ENCODE results near the gene FOXJ1. TPM values are rescaled to one million over a fixed set of nuclear protein-coding genes. Genes with fewer than 3 reads are reported as not detected.

Gene FOXJ1
- total RNA-seq, 1 experiment from 2014 or later: not detected

DNA sequence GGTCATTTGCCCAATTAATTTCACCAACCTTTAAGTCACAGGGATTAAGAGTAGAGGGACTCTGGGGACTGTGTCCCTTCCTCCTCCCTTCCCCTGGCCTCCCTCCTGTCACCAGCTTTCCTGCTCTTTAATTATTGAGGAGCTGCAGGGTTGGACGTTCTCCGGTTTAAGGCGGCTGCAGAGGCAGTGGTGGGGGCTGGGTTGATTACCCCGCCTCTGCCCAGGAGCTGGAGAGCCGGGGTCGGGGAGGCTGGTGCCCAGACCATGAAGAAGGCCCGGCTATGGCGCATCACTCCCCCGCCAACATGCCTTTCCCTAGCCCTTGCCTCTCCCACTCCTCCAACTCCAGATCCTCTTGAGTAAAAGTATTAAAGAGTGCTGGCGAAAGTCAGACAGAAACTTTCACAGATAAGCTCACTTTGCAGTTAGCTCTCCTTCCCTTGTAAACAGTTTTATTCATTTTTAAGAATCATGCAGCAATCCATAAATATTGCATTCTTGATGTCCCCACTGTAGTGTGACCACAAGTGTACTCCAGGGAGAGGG lies 1.1 kb upstream of the FOXJ1 start:
- no peak for DNase-seq (ENCODE audit: low read depth)

DNA sequence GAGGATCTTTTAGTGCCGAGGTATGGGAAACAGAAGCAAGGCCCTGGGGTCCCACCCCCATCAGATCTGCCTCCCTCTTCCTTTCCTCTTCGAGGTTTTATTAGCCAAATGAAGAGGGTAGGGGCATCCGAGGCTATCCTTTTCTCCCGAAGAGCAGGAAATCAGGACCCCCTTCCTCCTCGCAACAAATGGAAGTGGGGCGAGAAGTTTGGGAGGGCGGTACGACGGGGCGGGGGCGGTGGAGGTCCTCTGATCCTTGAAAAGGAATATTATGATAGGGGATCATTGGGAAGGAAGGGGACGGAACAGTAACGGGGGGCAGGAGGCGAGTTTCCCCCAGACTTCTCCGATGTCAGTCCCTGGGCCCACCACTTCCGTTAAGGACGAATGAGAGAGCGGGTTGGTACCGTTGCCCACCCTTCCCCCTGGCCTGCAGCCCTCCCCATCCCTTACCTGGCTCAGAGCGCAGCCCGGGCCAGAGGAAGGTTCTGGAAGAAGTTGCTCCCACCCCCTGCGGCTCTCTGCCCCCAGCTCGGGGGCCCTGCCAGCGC lies 309 bp downstream of the FOXJ1 start:
- no peak for DNase-seq (ENCODE audit: low read depth)

DNA sequence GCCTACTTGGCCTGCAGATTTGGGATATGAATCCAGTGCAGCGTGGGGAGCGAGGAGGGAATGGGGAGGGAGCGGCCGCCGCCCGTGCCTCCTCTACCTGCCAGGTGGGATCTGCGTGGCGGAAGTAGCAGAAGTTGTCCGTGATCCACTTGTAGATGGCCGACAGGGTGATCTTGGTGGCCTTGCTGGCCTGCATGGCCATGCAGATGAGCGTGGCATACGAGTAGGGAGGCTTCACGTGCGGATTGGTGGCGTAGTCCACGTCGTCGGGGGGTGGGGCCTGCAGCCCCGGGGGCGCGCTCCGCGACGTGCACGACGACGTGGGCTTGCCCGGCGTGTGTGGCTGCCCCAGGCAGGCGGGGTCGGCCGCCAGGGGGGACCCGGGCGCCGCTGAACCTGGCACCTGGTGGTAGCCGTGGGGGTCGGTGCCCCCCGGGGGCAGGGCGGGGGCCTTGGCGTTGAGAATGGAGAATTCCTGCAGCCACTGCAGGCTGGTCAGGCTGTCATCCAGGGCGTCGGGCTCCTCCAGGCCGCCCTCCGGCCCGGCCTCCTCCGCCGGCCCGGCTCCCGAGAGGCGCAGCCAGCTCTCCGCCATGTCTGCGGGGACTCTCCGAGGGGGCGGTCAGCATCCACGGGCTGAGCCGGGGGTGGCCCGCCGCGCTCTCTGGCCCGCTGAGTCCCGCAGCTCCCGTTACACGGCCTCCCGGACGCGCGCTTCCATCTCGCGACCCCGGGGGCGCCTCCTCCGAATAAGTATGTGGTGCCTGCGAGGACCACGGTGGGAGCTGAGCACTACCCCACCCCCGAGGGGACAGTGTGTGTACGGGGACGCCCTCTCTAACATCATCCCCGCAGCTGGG lies 1.0 kb downstream of the FOXJ1 start:
- DNase-seq (ENCODE audit: low read depth): no peak

DNA sequence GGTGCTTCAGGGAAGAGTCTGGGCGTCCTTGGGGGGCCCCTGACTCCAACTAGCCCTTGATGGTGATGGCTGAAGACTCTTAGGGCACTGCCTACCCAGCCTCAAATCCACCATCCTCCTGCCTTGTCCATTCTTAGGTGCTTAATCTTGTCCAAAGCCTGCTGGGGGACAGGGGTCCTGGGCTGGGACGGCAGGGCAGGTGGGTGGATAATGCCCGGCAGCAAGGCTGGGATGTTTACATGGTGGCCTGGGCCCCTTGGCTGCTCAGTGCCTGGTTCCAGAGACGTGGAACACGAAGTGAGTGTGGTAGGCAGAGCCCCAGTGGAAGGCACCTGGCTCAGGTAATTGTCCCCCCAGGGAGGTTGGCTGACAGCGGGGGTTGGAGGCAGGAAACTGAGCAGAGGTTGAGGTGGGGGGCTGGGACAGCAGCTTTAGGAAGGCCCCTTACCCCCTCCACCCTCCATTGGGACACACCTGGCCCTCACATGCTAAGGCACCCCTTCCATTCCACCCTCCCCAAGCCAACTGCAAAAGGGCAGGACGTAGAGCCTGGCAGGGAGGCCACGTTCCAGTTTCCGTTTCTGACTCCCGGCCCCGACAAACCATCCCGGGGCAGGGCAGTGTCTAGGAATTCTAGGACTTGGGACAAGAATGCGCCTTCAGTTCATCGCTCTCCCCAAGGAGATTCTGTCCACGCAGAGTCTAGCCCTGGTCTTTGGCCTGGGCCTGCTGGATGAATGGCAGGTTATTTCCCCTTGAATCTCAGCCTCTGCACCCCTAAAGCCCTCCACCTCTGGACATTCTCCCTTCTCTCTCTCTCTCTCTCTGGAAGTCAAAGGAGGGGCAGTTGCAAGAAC lies 1.9 kb downstream of the FOXJ1 start:
- no peak for DNase-seq (ENCODE audit: low read depth)

DNA sequence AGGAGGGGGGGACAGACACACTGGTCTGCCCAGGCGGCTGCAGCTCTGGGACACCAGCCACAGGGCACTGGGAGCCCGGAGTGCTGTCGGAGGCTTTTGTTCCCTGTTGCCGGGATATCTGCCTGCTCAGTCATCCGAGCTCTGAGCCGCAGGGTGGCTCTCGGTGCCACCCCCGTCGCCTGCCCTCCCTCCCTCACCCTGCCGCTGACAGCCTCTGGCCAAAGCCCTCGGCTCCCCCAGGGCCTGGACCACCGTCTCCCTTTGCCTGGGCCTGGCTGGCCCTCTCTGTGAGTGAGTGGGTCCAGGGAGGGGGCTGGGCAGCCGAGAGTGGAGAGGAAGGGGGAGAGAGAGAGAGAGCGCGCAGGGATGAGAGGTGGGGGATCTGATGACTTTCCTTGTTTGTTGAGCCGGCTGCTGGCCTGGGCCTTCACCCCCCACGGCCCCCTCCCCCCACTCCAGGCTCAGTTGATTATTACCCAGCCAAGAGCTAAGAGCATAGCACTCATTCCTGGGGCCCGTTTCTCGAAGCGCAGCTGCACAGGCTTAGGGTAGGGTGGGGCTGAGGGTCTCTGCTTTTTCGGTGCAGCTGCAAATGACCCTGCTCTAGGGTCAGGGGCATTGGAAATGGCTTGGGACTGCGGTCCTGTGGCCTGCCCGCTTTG lies 2.7 kb downstream of the FOXJ1 start:
- no peak for DNase-seq (ENCODE audit: low read depth)

DNA sequence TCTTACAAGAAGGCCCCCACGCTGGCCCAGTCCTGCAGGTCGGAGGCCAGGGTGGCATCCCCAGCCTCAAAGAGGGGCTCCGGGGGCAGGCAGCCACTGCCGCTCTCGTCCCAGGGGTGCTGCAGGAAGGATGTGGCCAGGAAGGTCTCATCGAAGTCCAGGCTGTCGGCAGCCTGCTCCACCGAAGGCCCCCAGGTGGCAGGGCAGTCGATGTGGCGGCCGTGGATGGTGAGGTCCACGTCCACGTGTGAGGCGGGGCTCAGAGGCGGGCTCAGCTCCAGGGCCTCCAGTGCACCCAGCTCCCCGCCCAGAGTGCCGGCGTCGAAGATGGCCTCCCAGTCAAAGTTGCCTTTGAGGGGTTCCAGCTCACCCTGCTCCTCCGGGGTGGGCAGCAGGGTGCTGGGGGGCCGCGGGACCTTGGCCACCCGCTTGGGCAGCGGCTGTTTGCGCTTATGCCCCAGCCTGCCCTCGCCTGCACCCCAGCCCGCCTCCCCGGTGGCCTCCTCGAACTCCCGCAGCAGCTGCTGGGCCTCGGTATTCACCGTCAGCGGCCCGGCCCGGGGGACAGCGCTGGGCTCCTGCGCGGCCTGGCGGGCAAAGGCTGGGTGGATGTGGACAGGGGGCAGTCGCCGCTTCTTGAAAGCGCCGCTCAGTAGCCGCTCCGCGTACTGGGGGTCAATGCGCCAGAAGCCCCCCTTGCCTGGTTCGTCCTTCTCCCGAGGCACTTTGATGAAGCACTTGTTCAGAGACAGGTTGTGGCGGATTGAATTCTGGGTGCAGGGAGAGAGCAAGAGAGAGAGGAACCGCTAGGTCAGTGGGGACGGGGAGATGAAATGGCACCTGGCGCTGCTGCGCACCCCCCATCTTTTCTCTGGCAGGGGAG lies 3.5 kb downstream of the FOXJ1 start:
- no peak for DNase-seq (ENCODE audit: low read depth)

DNA sequence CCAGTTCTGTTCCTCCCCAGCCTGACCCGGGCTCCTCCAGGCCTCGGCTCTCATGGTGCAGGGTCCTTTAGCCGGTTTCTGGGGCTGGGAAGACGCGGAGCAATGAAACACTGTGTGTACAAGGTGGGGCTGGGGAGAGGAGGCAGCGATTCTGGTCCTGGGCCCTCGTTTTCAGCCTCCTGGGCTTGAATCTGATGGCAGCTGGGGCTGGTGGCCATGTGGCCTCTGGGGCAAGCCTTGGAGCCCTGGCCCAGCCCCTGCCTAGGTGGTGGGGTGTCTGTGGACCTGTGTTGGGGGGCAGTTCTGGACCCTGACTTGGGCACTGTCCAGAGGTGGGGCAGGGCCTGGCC lies 4.1 kb downstream of the FOXJ1 start:
- no peak for DNase-seq (ENCODE audit: low read depth)

DNA sequence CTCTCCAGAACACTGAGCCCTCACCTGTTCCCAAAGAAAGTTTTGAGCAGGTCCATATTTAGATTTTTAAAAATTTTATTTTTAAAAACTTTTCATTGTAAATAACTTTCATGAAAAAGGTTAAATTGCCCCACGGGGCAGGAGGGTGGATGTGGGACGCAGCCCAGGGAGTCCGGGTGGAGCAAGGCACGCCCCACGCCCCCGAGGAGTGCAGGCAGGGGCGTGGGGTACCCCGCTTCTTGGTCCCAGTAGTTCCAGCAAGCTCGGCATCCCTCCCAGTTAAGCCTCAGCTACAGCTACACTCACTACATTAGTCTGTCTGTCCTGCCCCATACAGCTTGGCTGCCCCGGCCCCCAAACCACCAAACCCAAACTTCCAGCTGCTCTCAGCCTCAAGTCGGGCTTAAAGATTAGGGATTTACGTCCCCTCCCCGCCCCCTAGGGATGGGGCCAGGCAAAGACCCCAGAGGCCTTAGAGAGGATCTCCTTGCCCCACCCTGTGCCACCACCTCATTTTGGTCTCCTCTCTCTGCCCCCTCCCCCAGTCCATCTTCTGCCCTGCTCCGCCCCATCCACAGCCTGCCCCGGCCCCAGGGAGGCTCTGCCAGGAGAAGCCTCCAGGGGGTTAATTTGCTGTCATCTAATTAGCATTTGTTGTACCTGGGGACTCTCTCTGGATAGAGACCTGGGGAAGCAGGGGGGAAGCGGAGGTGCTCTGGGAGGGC lies 4.6 kb downstream of the FOXJ1 start:
- DNase-seq (ENCODE audit: low read depth): no peak

DNA sequence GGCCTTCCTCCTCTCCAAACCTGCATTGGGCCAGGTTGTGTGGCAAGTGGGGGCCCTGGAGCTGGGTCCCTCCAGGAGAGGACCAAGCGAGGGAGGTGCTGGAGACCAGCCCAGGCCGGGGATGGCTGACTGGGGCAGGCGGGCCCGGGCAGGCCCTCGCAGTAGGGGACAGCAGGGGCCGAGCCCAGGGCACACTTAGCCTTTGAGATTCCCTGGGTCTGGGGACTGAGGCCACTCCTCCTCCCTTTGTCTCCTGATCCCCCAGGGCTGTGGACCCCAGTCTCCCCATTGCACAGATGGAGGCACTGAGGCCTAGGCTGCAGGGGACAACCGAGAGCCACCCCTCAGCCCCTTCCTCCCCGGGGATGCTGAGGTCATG lies 5.2 kb downstream of the FOXJ1 start:
- DNase-seq (ENCODE audit: low read depth): no peak

DNA sequence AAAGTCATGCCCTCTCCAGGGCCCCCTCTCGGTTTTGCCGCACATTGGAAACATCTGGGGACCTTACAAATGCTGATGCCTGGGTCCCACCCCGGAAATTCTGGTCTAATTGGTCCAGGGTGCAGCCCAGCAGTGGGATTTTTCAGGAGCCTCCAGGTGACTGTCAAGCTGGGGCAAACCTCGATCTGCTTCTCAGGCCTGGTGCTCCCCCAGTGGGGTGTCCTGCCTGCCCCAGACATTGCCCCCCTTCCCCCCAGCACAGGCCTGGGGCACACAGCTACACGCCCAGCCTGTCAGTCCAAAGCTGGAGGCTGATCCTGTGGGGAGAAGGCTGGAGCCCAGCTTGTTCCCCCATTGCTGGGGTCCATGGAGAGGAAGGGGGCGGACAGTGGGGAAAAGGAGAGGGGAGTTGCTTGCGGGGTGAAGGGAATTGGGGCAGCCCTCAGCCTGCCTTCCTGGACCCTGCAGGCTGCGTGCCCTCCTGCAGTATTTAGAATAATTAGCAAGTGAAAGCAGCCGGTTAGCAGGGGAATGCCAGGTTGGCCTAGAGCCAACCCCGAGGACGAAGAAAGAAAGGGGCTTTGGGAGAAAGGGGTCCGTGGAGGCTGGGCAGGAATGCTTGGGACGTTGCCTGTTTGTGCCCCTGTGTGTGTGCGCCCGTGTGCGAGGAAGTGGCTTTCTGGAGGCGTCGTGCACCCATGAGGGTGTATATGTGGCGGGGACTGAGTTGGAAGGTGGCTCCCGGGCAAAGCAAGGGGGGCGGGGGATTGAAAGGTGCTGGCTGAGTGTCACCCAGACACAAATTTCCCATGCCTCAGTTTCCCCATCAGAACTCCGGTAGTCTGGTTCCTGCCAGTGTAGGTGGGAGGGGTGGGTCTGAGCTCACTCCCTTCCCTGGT lies 5.9 kb downstream of the FOXJ1 start:
- no peak for DNase-seq (ENCODE audit: low read depth)

DNA sequence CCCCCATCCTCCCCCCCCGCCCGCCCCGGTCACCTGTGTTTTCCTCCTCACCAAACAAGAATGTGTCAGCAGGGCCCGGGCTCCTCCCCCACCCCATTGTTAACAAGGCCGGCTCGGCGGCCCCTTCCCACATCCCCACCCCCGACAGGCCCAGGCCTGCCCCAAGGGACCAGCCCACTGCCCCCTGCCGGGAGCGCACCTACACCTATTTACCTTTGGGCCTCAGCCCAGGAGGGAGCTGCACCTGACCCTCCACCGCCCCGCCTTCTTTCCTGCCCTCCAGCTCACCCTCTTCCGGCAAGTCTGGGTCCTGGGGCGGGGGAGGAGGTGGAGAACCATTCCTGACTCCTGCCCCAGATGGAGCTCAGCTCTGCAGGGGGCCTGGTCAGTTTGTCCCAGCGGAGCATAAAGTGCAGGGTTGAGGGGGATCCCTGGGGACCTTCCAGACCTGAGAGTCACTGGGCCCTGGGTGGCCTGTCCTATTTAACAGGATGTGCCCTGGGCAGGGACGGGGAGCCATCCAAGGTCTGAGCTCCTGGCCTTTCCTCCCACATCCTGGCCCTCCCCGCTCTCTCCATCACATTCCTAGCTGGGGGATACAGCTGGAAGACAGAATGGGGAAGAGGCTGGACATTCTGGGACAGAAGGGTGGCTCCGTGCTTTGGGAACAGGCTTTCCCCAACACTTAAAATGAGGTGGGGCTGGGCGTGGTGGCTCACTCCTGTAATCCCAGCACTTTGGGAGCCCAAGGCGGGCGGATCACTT lies 8.3 kb downstream of the FOXJ1 start:
- DNase-seq (ENCODE audit: low read depth): no peak

DNA sequence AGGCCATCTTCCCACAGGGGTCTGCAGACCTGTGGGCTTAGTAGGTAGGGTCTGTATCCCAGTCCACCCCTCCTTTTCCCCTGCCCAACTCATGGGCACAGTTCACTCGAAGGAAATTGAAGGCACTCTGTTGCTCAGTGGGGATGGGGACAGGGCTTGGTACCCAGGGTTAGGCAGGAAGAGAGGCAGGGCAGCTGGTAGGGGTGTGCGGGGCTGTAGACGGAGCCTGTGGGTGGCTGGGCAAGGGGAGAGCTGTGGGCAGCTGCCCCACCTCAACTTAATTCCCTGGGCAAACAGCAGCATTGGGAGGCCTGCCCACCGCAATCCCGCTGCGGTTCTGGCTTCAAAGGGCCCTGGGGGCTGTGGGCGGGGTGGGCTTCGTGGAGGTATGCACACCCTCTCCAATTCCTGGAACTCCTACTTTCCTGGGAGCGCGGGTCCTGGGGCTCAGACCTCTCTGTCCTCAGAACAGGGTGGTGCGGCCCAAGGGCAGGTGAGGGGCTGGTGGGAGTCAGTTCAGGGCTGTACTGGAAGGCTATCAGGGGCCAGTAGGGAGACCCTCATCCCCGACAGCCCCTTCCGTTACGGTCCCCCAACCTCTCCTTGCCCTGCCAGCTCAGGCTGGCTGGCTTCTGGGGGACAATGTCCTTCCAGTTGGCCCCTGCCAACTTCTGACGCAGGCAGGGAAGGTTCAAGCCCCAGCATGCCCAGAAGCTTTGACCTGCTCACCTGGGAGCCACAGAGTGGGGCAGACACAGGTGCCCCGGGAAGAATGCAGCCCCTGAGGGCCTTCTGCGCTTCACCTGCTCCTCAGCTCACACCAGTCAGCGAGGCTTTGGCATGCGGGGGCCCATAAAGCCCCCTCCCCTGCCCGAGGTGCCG lies 9.1 kb downstream of the FOXJ1 start:
- DNase-seq (ENCODE audit: low read depth): no peak

DNA sequence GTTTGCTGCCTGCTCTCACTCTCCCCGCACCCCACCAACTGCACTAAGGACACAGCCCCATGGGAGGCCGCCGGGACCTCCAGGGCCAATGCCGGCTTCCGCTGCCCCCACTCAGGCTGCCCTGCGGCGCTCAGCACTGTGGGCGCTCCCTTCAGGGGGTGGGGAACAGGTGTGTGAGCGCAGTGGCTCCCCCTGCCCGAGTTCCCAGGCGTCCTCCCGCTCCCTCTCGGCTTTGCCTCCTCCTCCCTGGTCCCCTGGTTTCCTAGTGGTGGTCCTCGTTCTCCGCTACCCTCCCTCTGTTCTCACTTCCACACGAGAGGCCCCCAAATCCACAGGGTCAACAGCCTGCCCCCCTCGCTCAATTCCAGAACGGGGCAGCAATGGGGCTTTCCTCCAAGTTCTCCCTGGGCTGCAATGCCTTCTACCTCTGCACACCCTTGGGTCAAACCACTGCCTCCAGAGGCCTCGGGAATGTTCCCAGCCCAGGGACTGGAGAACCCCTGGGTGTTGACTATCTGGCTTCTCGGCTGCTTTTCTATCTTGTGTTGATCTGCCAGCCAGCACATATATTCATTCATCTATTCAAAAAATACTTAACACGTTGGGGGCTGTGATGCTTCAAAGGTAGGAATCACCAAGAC lies 9.9 kb downstream of the FOXJ1 start:
- DNase-seq (ENCODE audit: low read depth): no peak

DNA sequence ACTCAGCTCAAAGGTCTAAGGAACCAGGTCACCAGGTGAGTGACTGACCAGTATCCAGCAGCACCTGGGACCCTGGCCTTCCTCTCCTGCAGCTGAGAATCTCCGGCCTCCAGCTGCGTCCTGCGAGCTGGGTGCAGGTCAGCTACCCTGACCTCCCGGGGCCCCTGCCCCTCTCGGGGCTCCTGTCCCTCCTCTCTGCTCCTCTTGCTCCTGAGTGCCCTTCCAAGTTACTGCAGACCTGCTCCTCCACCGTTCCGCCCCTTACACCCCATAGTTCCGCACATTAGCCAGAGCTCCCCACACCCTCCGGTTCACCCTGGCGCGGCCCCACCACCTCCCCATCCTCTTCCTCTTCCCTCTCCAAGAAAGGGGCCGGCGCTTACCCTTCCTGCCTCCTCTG lies 10.6 kb downstream of the FOXJ1 start:
- DNase-seq (ENCODE audit: low read depth): no peak

DNA sequence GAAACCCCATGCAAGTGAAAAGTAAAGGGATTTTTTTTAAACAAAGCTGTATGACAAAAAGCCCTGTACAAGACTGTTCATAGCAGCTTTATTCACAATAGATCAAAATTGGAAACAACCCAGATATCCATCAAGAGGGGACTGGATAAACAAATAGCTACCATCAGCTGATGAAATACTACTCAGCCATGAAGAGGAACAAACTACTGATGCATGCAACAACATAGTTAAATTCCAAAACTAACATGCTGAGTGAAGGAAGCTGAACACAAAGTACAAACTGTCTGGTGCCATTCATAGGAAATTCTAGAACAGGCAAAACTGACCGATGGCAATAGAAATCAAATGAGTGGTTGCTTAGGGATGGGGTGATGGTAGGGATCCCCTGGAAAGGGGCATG lies 15.1 kb downstream of the FOXJ1 start:
- DNase-seq (ENCODE audit: low read depth): no peak

DNA sequence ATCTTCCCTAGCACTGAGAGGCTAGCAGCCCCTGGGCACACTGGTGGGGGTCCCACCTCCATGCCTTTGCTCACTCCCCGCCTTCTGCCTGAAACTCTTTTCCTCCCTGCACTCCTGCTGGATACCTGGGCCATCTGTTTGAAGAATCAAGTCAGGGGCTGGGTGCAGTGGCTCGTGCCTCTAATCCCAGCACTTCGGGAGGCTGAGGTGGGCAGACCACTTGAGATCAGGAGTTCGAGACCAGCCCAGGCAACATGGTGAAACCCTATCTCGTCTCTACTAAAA lies 15.7 kb downstream of the FOXJ1 start:
- DNase-seq (ENCODE audit: low read depth): no peak

Measured in HT1080 (cell line).